RPMI8226 (cell line): ENCODE data around the gene SLC25A15.
A peak's percentile ranks its signal among the peaks of the same experiment; 100 is the strongest.

Experiments
- DNase-seq: peaks from one replicate; pipeline ENCODE4 v3.0.0-alpha.2; 2015

SLC25A15 gene

DNA sequence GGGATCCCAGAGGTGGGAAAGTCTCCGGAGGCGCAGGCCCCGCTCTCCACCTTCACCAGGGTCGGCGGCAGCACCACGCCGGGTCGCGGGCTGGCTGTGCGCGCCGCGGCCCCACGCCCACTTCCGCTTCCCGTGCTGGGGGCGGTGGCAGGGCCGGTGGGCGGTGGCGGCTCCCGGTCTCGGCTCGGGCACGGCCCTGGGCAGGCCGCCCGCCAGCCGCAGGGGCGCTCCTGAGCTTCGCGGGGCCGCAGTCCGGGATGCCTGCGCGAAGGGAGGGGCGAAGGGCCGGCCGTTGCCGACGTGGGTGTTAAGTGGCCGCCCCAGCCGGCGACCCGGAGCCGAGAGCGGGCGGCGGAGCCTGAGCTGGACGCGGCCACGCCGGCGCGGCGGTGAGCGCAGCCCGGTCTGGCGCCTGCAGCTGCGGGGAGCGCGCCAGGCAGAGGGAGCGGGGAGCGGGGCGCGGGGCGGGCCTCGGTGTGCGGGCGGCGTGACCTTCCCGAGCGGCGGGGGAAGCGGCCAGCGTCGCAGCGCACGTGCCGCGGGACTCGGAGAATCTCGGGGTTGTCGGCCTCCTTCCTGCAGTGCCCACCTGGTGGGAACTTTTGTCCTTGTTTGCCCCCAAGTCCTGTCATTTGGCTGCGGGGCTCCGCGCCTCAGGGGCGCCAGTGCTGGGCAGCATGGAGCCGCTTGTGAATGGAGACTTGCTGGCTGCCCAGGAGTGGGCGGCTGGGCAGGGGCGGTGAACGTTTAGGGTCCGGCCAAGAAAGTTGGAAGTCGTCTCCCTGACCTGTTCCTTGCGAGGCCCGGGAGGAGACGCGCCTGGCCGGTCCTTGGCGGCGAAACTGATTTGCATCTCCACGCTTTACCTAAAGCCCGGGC lies at the start of gene SLC25A15:
TSS of gene SLC25A15 (plus strand) at position 337 of the 879 bp plus-strand sequence. CDS start 3,616 bp downstream, outside the sequence.
- DNase-seq, result peak; percentile 84

DNA sequence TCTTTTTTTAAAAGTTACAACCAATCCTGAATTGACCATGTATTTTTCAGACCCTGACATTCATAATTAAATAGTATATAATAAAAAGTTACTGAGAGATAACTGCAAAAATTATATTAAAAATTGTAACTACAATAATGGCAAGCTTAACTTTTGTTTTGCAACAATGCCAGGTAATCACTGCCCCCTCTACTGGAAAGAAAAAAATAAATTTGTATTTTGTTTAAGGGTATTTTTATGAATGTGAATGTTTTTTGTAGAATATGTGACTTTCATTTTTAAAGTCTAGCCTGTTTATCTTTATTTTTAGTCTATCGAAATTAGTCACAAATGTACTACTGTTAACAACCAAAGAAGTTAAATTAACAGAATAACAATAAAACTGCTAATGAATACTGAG lies 40.1 kb upstream of the SLC25A15 start:
- no peak for DNase-seq

DNA sequence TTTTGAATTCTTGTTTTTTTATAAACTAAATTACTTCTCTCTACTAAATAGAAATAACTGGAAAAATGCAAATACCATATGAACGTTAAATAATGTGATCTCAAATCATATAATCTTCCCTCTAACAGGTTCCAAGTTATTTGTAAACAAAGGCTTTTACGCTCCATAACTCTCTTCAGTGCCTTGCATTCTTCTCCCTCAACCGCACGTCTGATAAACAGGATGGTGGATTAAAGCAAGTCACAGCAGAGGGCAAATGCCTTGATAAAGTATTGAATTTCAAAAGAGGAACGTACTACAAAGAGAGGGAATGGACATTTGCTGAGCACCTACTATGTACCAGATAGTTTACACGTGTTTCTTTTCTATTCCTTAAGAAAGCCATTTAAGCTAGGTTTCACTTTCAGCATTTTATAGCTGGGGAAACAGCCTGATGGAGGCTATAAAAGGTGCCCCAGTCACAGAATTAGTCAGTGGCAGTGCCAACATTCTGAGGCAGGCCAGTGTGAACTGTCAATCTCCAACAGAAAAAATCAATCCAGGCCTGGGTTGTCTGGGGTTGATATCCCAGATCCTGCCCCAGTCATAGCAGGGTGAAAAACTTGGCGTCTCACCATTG lies 34.2 kb upstream of the SLC25A15 start:
- DNase-seq, result no peak

DNA sequence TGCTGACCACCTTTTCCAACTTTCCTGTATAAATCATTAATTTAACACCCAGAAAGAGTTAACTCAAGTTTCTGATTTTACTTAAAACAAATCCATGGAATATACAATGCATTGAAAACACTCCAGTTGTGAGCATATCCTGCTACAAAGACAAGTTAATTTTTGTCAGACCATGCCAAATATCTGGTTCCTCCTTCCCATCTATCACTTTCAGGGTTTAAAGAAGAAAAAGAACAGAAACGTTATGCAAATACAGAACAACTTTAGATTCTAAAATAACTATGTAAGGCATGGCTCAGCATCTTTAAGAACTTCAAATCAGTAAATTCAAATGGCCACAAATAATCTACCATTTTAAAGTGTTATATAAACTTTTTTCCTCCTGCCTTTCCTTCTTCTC lies 33.4 kb upstream of the SLC25A15 start:
- DNase-seq, result no peak

- DNase-seq, result no peak
These were observed 30.6 kb upstream of the SLC25A15 start for GRCh38 chr13:40758811-40759210.

DNA sequence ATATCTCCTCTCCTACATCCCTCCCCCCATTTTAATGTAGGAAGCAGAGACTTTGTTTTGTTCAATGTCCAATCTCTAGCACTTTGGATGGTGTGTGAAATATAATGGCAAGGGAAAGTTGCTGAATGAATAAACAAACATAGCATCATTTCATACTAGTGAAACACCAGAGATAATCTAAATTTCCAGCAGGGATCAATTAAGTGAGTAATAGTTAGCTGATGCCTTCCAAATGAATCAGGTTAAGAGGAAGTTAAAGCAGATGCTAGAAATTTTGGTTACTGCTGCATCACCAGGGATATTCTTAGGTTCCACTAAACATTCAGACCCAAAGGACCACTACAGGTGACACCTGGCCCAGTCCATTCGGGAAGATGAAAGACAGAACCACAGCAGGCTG lies 26.6 kb upstream of the SLC25A15 start:
- no peak for DNase-seq

DNA sequence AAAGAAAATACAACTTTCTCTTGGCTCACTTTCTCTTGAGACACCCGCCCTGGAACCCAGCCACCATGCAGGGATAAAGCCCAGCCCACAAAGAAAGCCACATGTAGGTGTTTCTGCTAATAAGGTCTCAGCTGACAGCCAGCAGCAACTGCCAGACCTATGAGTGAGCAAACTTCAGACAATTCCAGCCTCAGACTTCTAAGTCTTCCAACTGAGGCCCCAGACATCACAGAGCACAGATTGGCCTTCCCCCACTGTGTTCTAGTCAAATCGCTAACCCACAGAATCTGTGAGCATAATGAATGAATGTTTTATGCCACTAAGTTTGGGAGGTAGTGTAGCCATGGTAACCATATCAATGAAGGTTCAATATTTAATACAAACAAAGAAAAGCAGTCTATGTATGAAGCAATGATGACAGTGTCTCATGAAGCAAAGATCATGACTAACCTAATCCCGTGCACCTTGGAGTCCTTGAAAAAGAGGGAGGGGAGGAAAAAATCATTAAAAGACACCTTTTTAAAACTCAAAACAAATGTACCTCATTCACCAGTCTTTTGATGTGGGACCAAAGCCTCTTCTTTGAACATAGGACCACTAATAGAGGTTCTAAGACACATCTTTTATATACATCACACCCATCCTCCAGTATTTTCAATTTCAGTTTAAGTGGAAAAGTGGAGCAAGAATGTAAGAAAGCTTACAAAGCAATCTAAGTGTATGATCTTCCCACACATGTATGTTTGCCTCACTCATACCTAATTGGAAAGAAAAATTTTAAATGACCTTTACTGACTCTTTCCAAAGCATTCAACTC lies 24.6 kb upstream of the SLC25A15 start:
- no peak for DNase-seq

GRCh38 chr13:40765602-40766001 lies 23.8 kb upstream of the SLC25A15 start:
- no peak for DNase-seq

DNA sequence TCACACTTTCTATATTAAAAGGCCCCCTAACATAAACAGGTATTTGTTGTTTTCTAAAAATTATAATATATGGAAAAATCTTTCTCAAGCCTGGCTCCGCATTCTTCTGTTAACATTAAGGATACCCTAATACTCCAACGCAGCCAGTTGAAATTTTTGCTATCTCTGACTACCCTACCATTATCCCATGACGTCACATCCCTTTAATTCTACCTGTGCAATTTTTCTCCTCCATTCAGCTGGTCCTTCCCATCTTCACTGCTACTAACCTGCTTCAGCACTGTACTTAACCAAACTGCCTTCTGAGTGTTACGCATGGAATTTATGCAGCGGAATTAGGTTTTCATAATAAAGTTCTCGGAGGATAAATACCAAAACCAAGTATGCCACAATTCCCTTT lies 19.4 kb upstream of the SLC25A15 start:
- no peak for DNase-seq

DNA sequence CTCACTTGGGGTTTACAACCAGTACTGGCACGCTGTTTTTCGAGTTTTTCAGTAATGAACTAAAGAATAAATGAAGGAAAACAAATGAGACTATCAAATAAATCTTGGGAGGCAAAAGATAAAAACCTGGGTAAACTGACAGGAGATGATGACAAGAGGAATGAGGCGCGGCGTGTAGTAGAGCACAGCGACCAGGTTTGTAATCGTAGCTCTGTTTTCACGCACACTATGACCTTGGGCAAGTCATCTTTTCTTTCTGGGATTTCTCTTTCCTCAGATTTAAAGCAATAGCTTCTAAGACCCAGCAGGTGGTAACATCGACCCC lies 18.8 kb upstream of the SLC25A15 start:
- DNase-seq, result no peak

- DNase-seq, result peak; percentile 95
These were observed 18.3 kb upstream of the SLC25A15 start, which contains the start of gene MRPS31 for GRCh38 chr13:40770934-40771618. MRPS31 (minus strand) TSS chr13:40771190; CDS start chr13:40771136, 54 bp downstream.

DNA sequence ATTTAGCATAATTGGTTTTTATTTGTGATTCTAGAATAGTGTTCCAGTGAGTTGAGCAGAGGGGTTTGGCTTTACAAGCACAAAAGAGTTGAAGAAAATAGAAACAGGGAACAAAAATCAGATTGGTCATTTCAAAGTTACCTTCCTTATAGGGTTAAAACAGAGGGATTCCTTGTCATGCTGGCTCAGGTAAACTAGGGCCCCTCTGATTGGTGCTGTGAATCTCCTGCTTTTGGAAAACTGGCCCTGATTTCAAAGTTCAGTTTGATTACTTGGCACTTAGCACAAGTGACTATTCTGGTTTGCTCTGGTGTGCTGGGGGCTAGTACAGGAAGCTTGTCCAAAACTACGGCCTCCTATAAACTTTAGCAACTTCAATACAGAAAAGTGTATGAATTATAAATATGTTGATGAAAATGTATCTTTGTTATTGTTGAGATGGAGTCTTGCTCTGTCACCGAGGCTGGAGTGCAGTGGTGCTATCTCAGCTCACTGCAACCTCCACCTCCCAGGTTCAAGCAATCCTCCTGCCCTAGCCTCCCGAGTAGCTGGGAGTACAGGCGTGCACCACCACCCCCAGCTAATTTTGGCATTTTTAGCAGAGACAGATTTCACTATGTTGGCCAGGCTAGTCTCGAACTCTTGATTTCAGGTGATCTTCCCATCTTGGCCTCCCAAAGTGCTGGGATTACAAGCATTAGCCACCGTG lies 16.5 kb upstream of the SLC25A15 start:
- no peak for DNase-seq

- no peak for DNase-seq
These were observed 14.7 kb upstream of the SLC25A15 start for GRCh38 chr13:40774672-40775071.

DNA sequence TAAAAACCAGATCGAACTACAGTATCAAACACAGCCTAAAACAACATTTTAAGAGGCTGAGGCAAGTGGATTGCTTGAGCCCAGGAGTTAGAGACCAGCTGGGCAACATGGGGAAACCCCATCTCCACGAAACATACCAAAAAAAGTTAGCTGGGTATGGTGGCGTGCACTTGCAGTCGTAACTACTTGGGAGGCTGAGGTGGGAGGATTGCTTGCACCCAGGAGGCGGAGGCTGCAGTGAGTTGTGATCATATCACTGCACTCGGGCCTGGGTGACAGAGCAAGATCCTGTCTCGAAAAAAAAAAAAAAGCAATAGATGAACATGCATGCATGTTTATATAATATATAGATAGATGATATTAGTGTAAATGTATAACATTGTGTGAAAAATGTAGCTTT lies 13.2 kb upstream of the SLC25A15 start:
- DNase-seq, result no peak

- DNase-seq, result peak; percentile 27
These were observed 12.7 kb upstream of the SLC25A15 start for GRCh38 chr13:40776681-40777165.

DNA sequence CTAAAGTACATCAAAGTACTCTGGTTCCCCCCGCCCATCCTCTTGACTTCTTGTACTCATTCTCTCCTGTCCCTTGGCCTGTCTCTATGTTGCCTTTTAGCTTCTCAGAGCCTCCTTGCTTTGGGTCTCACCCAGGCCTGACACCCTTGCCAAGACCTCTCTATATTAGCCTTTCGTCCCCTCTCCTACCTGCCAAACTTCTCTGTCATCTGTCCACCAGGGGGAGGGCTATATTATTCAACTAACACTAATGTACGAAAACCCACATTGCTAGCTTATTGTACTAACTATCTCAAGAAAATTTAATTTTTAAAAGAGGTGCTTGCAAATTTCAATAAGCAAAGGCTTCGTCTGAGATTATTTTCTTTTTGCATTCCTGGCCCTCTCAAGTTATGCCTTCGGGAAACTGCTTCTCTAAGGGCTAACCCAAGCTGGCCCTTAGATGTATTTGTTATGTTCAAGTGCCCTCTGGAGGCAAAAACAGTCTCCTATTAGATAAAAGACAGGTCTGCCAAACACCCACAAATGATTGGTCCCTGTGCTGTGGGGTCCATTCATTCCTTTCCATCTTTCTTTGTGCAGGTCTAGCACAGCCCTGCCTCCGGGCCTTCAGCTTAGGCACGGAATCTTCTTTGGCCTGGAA lies 12.1 kb upstream of the SLC25A15 start:
- DNase-seq, result peak; percentile 70

DNA sequence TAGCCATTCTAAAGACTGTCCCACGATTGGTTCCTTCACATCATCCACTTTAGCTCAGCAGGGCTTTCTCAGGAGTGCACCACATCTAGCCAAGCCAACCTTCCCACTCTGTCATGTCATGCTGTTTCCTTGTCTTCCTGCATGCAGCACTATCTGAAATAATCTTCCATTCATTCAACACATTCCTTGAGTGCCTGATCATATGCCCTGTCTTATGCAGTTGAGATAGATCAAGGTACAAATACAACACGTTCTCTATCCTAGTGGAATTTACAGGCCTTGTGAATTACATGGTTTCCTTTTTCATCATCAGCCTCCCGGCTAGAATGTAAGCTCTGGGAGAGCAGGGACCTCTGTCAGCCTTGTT lies 11.6 kb upstream of the SLC25A15 start:
- DNase-seq, result no peak

- no peak for DNase-seq
These were observed 10.4 kb upstream of the SLC25A15 start for GRCh38 chr13:40779049-40779448.

GRCh38 chr13:40779796-40780285 lies 9.6 kb upstream of the SLC25A15 start:
- no peak for DNase-seq

DNA sequence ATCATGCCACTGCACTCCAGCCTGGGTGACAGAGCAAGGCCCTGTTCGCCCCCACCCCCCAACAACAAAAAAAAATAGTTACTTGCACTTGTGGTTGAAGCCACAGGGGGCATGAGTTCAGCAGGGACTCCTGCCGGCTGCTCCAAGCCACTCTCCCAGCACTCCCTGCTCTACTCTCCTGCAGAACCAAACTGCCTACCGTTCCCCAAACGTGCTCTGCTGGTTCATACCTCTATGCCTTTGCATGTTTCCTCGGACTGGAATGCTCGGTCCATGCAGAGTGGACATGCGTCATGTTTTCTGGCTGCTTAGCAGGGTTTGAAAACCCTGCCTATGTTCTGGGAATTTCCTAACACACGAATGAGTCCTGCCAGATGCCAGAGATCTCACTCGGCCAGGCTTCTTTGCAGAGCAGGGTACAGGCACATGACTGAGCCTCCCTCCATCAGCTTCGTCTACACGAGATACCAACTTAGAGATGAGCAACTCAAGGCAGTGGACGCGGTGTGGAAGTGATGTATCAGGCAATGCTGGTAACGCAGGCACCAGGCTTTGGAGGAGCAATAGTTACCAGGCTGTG lies 8.5 kb upstream of the SLC25A15 start:
- no peak for DNase-seq

DNA sequence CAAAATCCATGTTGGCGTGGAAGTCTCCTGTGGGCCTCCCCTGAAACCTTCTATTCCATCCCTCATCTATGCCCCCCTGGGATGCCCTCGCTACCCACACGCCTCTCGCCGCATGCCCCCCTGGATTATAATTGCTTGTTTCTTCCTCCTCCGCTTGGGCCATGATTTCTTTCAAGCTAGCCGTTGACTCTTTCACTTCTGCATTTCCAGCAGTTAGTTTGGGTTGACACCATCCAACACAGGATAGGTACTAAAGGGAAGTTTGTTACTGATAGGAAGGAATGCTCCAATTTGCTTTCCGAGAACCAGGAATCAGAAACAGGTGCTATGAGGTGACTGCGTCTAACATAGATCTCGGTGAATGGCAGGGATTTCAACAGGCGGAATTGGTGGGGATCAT lies 7.7 kb upstream of the SLC25A15 start:
- DNase-seq, result no peak
